Uterus (tissue), 4 donors: Measurements from ENCODE around the gene BICD1. TPM values are rescaled to one million over a fixed set of nuclear protein-coding genes. Genes with fewer than 3 reads are reported as not detected.

Experiments
- DNase-seq, 2 donors: peaks; one replicate each; pipeline ENCODE4 v3.0.0-alpha.2; 2019 to 2020
- H3K27ac ChIP-seq, 2 donors: fragments of 200-600 bp; sonication (generic); 1 replicate in 1 of 2; 2 replicates in 1 of 2; pipeline ENCODE4 v1.5.1; 2016 to 2018
- H3K27me3 ChIP-seq, 2 donors: fragments of 200-600 bp; sonication (generic); one replicate each; pipeline ENCODE4 v1.5.1; 2018 to 2019; ENCODE audit warnings: control low read depth in 1 of 2
- H3K36me3 ChIP-seq, 2 donors: fragments of 200-600 bp; sonication (generic); one replicate each; pipeline ENCODE4 v1.5.1; 2019; ENCODE audit warnings: control low read depth in 1 of 2
- H3K4me1 ChIP-seq, 2 donors: fragments of 200-600 bp; sonication (generic); one replicate each; pipeline ENCODE4 v1.5.1; 2018 to 2019; ENCODE audit warnings: control low read depth in 1 of 2
- H3K4me3 ChIP-seq, 2 donors: fragments of 200-600 bp; sonication (generic); 1 replicate in 1 of 2; 2 replicates in 1 of 2; pipeline ENCODE4 v1.5.1; 2018 to 2019; ENCODE audit warnings: mild to moderate bottlenecking in 1 of 2
- H3K9me3 ChIP-seq, 2 donors: fragments of 200-600 bp; sonication (generic); one replicate each; pipeline ENCODE4 v1.5.1; 2019; ENCODE audit warnings: control low read depth in 1 of 2
- CTCF ChIP-seq, 4 experiments: fragments of 200-600 bp in 2 of 4; fragments of 450-650 bp in 2 of 4; sonication (generic) in 2 of 4; IDR thresholded peaks; one replicate each; pipeline ENCODE4 v1.5.1; 2016 to 2019; ENCODE audit warnings: antibody characterized with exemption in 4 of 4, mild to moderate bottlenecking in 2 of 4, moderate library complexity in 1 of 4
- POLR2A ChIP-seq, 2 donors: fragments of 450-650 bp; IDR thresholded peaks; one replicate each; pipeline ENCODE4 v1.6.1; 2016; ENCODE audit warnings: antibody characterized with exemption in 2 of 2, mild to moderate bottlenecking in 1 of 2, moderate library complexity in 1 of 2
- intact Hi-C: fragments of 100-400 bp; cut with DNase I; formaldehyde crosslinking; loops from one replicate; pipeline ENCODE4 v1.15.1; 2023; ENCODE audit warnings: low total_unique reads
- total RNA-seq, 4 donors: library from RNA; depleted of rRNA in 3 of 4; stranded (reverse); fragments of >200 nt in 3 of 4; gene quantifications; one replicate each; pipeline versions ENCODE4 v1.1.0 to v1.2.4, GENCODE V29; 2014 to 2023
- donor health status: DM: yes; HTN: yes; CAD: no.

BICD1 gene
- total RNA-seq, 4 donors from 2014 or later = 19.4 to 219 (median 40.9) TPM

- no peak for DNase-seq
- H3K9me3 ChIP-seq = no peaks in the 10 kb centered on the region
- intact Hi-C loops = no loop called here
Observed at GRCh38 chr12:32254260-32254956, 147.8 kb downstream of the BICD1 start.

GRCh38 chr12:32255588-32255987 is 148.9 kb downstream of the BICD1 start:
- Histone ChIP-seq H3K27ac (no peak overlapping the region), H3K36me3 (no peaks in the 10 kb centered on the region), H3K27me3 (no peaks in the 10 kb centered on the region), H3K4me1 (no peaks in the 10 kb centered on the region), H3K4me3 (no peak overlapping the region), H3K9me3 (no peaks in the 10 kb centered on the region)
- TF ChIP-seq POLR2A (IDR thresholded peaks at IDR 0.05) (no peak), CTCF (IDR thresholded peaks at IDR 0.05) (no peak)
- DNase-seq = no peak
- intact Hi-C loops = no loop called here

More at GRCh38 chr12:32254260-32254956, 147.8 kb downstream of the BICD1 start:
- no peak overlapping the region for H3K4me3 ChIP-seq
- no peaks in the 10 kb centered on the region for H3K36me3 ChIP-seq
- no peak overlapping the region for H3K27ac ChIP-seq
- TF ChIP-seq CTCF (IDR thresholded peaks at IDR 0.05) = no peak
- no peak for TF ChIP-seq POLR2A (IDR thresholded peaks at IDR 0.05)
- no peaks in the 10 kb centered on the region for H3K27me3 ChIP-seq
- H3K4me1 ChIP-seq = no peaks in the 10 kb centered on the region

GRCh38 chr12:32257695-32258496 is 151.2 kb downstream of the BICD1 start:
- H3K36me3 ChIP-seq = no peaks in the 10 kb centered on the region
- no peaks in the 10 kb centered on the region for H3K9me3 ChIP-seq
- intact Hi-C loops = no loop called here
- H3K4me3 ChIP-seq = no peak overlapping the region
- H3K4me1 ChIP-seq = no peaks in the 10 kb centered on the region
- no peak overlapping the region for H3K27ac ChIP-seq
- H3K27me3 ChIP-seq = no peaks in the 10 kb centered on the region
- no peak for DNase-seq
- TF ChIP-seq POLR2A (IDR thresholded peaks at IDR 0.05) (no peak), CTCF (IDR thresholded peaks at IDR 0.05) (no peak)

GRCh38 chr12:32260696-32261095 is 154.0 kb downstream of the BICD1 start:
- Histone ChIP-seq H3K4me1 (no peaks in the 10 kb centered on the region), H3K36me3 (no peaks in the 10 kb centered on the region), H3K4me3 (no peak overlapping the region), H3K9me3 (no peaks in the 10 kb centered on the region), H3K27me3 (no peaks in the 10 kb centered on the region), H3K27ac (no peak overlapping the region)
- TF ChIP-seq POLR2A (IDR thresholded peaks at IDR 0.05) (no peak), CTCF (IDR thresholded peaks at IDR 0.05) (no peak)
- intact Hi-C loops = no loop called here
- DNase-seq = no peak

GRCh38 chr12:32261638-32262037 is 155.0 kb downstream of the BICD1 start:
- intact Hi-C loops = no loop called here
- no peaks in the 10 kb centered on the region for H3K4me1 ChIP-seq
- TF ChIP-seq POLR2A (IDR thresholded peaks at IDR 0.05) (no peak), CTCF (IDR thresholded peaks at IDR 0.05) (no peak)
- H3K4me3 ChIP-seq = no peak overlapping the region
- H3K27me3 ChIP-seq = no peaks in the 10 kb centered on the region
- DNase-seq = no peak
- no peaks in the 10 kb centered on the region for H3K36me3 ChIP-seq
- H3K9me3 ChIP-seq = no peaks in the 10 kb centered on the region
- no peak overlapping the region for H3K27ac ChIP-seq
